ENCODE results near the gene CRABP1. TPM values are rescaled to one million over a fixed set of nuclear protein-coding genes. Genes with fewer than 3 reads are reported as not detected.

The CRABP1 gene
- total and polyA plus RNA-seq, 10 of the 15 experiments (the other 5 are each of a cell fraction or from before 2014, with no cell fraction given): 0.21 to 0.41 TPM; not detected in 8

GRCh38 chr15:78360367-78360801 lies 20.2 kb downstream of the CRABP1 start:
- no peak for DNase-seq (ENCODE audit: low read depth, low spot score)
- Histone ChIP-seq H3K4me1 (ENCODE audit: control insufficient read depth, insufficient read depth, low read length) (no peaks in the 10 kb centered on the region), H3K36me3 (ENCODE audit: control insufficient read depth in 2 of 2, insufficient read depth in 2 of 2, low read length in 1 of 2) (no peaks in the 10 kb centered on the region), H3K4me3 (no peak overlapping the region), H3K79me2 (ENCODE audit: control insufficient read depth, insufficient read depth, low read length) (no peaks in the 10 kb centered on the region), H2AFZ (ENCODE audit: control insufficient read depth, low read depth, low read length) (no peak overlapping the region), H3K9me3 (replicated peaks; ENCODE audit: control insufficient read depth, insufficient read depth, low read length) (no peaks in the 10 kb centered on the region), H3K27me3 (replicated peaks in 1 of 2; ENCODE audit: control insufficient read depth in 2 of 2, insufficient read depth in 2 of 2, low read length in 1 of 2) (no peaks in the 10 kb centered on the region; a peak in 1 of 4 replicates), H3K4me2 (ENCODE audit: control insufficient read depth, insufficient read depth) (no peak overlapping the region), H3K27ac (ENCODE audit: control insufficient read depth, insufficient read depth) (no peak overlapping the region), H3K9ac (ENCODE audit: control insufficient read depth, insufficient read depth, low read length) (no peak overlapping the region), H4K20me1 (ENCODE audit: control insufficient read depth, insufficient read depth) (no peaks in the 10 kb centered on the region)
- ATAC-seq: no peak
- in situ Hi-C loops (cut with MboI): no loop called here
- TF ChIP-seq EED (IDR thresholded peaks at IDR 0.05; ENCODE audit: low read depth) (no peak), ASH2L (IDR thresholded peaks at IDR 0.05; ENCODE audit: borderline replicate concordance, low read depth) (no peak), CBFB (IDR thresholded peaks at IDR 0.05; ENCODE audit: low read depth) (no peak), NBN (IDR thresholded peaks at IDR 0.05) (no peak)
- ChIA-PET POLR2A (no interaction called here), SMC1A (ENCODE audit: uncharacterized antibody, unreplicated experiment) (no interaction called here), RAD21 (ENCODE audit: unreplicated experiment) (no interaction called here), CTCF (no interaction called here)
- FAIRE-seq: no peak
- no TSS peak for BruUV-seq (replicated peaks)
- 40% methylated on average over 6 of the region's 6 CpGs for WGBS (ENCODE audit: insufficient coverage, insufficient replicate concordance, low lambda C conversion rate, missing lambda C conversion rate)
- intact Hi-C loops (cut with micrococcal nuclease; ENCODE audit: unreplicated experiment): no loop called here

- SMC1A ChIA-PET (ENCODE audit: uncharacterized antibody, unreplicated experiment): no interaction called here
- DNase-seq (ENCODE audit: low read depth, low spot score) (no peak), FAIRE-seq (no peak), ATAC-seq (peak; percentile 88)
- WGBS (ENCODE audit: insufficient coverage, insufficient replicate concordance, low lambda C conversion rate, missing lambda C conversion rate): 62% methylated on average over 8 of the region's 8 CpGs
- CTCF ChIA-PET: no interaction called here
- no peak overlapping the region for H2AFZ ChIP-seq (ENCODE audit: control insufficient read depth, low read depth, low read length)
- no peaks in the 10 kb centered on the region for H3K9me3 ChIP-seq (replicated peaks; ENCODE audit: control insufficient read depth, insufficient read depth, low read length)
- BruUV-seq (replicated peaks): no TSS peak
- in situ Hi-C loops (cut with MboI) (no loop called here), intact Hi-C loops (cut with micrococcal nuclease; ENCODE audit: unreplicated experiment) (no loop called here)
- no peak overlapping the region for H3K27ac ChIP-seq (ENCODE audit: control insufficient read depth, insufficient read depth)
- POLR2A ChIA-PET: no interaction called here
- H3K4me2 ChIP-seq (ENCODE audit: control insufficient read depth, insufficient read depth): no peak overlapping the region
- no peaks in the 10 kb centered on the region for H3K4me1 ChIP-seq (ENCODE audit: control insufficient read depth, insufficient read depth, low read length)
- H4K20me1 ChIP-seq (ENCODE audit: control insufficient read depth, insufficient read depth): no peaks in the 10 kb centered on the region
- RAD21 ChIA-PET (ENCODE audit: unreplicated experiment): interaction anchor here (1.3 kb wide), 1 partner anchor 62 kb away, joined by 4 read pairs; no protein-coding TSS in a partner anchor
- TF ChIP-seq RAD51 (IDR thresholded peaks at IDR 0.05) (peak; percentile 64; the same call in 1 of the 2 replicates), SPI1 (IDR thresholded peaks at IDR 0.05; ENCODE audit: borderline replicate concordance, insufficient read depth, low read depth, low read length) (peak; percentile 76), USF2 (IDR thresholded peaks at IDR 0.05; ENCODE audit: borderline replicate concordance, low read depth, low read length) (peak; percentile 17; the same call in 1 of the 2 replicates), NR2F1 (conservative IDR thresholded peaks at IDR 0.05) (no peak), NFYB (IDR thresholded peaks at IDR 0.05; ENCODE audit: insufficient read depth, low read depth, low read length) (peak; percentile 60), ZZZ3 (IDR thresholded peaks at IDR 0.05; ENCODE audit: control insufficient read depth, insufficient read length, low read depth) (no peak), USF1 (IDR thresholded peaks at IDR 0.05; ENCODE audit: borderline replicate concordance, extremely low read length, insufficient read depth, low read depth, low read length) (peak; percentile 53)
- no peaks in the 10 kb centered on the region; a peak in 2 of 4 replicates for H3K27me3 ChIP-seq (replicated peaks in 1 of 2; ENCODE audit: control insufficient read depth in 2 of 2, insufficient read depth in 2 of 2, low read length in 1 of 2)
- H3K9ac ChIP-seq (ENCODE audit: control insufficient read depth, insufficient read depth, low read length): no peak overlapping the region
- no peaks in the 10 kb centered on the region for H3K79me2 ChIP-seq (ENCODE audit: control insufficient read depth, insufficient read depth, low read length)
- no peak overlapping the region for H3K4me3 ChIP-seq
- H3K36me3 ChIP-seq (ENCODE audit: control insufficient read depth in 2 of 2, insufficient read depth in 2 of 2, low read length in 1 of 2): no peaks in the 10 kb centered on the region
Measured at GRCh38 chr15:78360958-78361718, 21.0 kb downstream of the CRABP1 start.

Data from GM12878 (cell line).